Activated CD8-positive, alpha-beta memory T cell treated with anti-CD3 and anti-CD28 coated beads, Interleukin-2, amount 50 U/mL, for 48 hours (primary cell): ENCODE data around the gene TSPYL1.
A peak's percentile ranks its signal among the peaks of the same experiment; 100 is the strongest.

Experiments
- DNase-seq: peaks from one replicate; pipeline ENCODE4 v3.0.0-alpha.2; 2020

Gene TSPYL1

GRCh38 chr6:116255246-116255800, 24.4 kb downstream of the TSPYL1 start:
- no peak for DNase-seq

GRCh38 chr6:116254297-116255056, 25.3 kb downstream of the TSPYL1 start:
- no peak for DNase-seq

- peak; percentile 90 for DNase-seq
These were observed 26.0 kb downstream of the TSPYL1 start, which contains the start of gene TSPYL4 for GRCh38 chr6:116253505-116254296. TSS of gene TSPYL4 (minus strand) at chr6:116254075. CDS start at chr6:116254008, 67 bp downstream.

GRCh38 chr6:116253188-116253504, 26.6 kb downstream of the TSPYL1 start:
- no peak for DNase-seq

- no peak for DNase-seq
These were observed 28.0 kb downstream of the TSPYL1 start for GRCh38 chr6:116251568-116252384.

- no peak for DNase-seq
These were observed 31.2 kb downstream of the TSPYL1 start for GRCh38 chr6:116248577-116248976.

- no peak for DNase-seq
These were observed 32.4 kb downstream of the TSPYL1 start for GRCh38 chr6:116247285-116247684.

GRCh38 chr6:116246089-116246488, 33.6 kb downstream of the TSPYL1 start:
- DNase-seq: no peak

- no peak for DNase-seq
These were observed 35.4 kb downstream of the TSPYL1 start for GRCh38 chr6:116244284-116244683.

- DNase-seq: no peak
These were observed 39.9 kb downstream of the TSPYL1 start for GRCh38 chr6:116239856-116240255.

- DNase-seq: no peak
These were observed 40.5 kb downstream of the TSPYL1 start for GRCh38 chr6:116239256-116239655.

- DNase-seq: no peak
These were observed 41.6 kb downstream of the TSPYL1 start for GRCh38 chr6:116238083-116238482.

GRCh38 chr6:116234689-116235088, 45.0 kb downstream of the TSPYL1 start:
- no peak for DNase-seq

GRCh38 chr6:116229287-116229913, 50.3 kb downstream of the TSPYL1 start:
- DNase-seq: no peak
